IMR-90 (cell line): Measurements from ENCODE around the gene ZDHHC11B. TPM values are rescaled to one million over a fixed set of nuclear protein-coding genes. Genes with fewer than 3 reads are reported as not detected.
"Not testable (repeated sequence)": the region's sequence is repeated elsewhere in the genome, so short reads cannot be mapped to it uniquely, and the experiment has no call there.

Source experiments
- ATAC-seq: fragments of 200-7000 bp; cut with Tn5 transposase; 2 replicates; pipeline ENCODE4 v1.9.1; 2020; ENCODE audit warnings: low read depth, mild to moderate bottlenecking, moderate library complexity
- BruUV-seq: library from RNA; stranded (reverse); fragments of 400-500 nt; replicated peaks from 2 replicates; lab custom pipeline; 2021; lab: Mats Ljungman, UMichigan
- CTCF ChIA-PET: fragments of 300-600 bp; formaldehyde crosslinking; extraction: SDS; loops from one replicate; lab custom pipeline; 2021; ENCODE audit warnings: antibody characterized with exemption; lab: Yijun Ruan, JAX
- POLR2A ChIA-PET: fragments of 300-600 bp; sonication (Branson Sonifier 250); formaldehyde crosslinking; loops from one replicate; lab custom pipeline; 2022; ENCODE audit warnings: antibody characterized with exemption; ENCODE audit not compliant: unreplicated experiment; lab: Charles Lee
- DNase-seq: peaks from one replicate; pipeline ENCODE4 v3.0.0; 2013
- H2AFZ ChIP-seq: replicated peaks from 2 replicates; pipeline ENCODE3; 2013; ENCODE audit warnings: low read length, mild to moderate bottlenecking; ENCODE audit not compliant: poor library complexity
- H2AK5ac ChIP-seq: 2 replicates; pipeline ENCODE4 v1.6.1; 2013; ENCODE audit warnings: low read depth, low read length, inconsistent platforms
- H2AK9ac ChIP-seq: replicated peaks from 2 replicates; pipeline ENCODE3; 2013; ENCODE audit warnings: mild to moderate bottlenecking, low read depth, low read length, moderate library complexity; ENCODE audit not compliant: poor library complexity
- H2BK120ac ChIP-seq: 2 replicates; pipeline ENCODE4 v1.6.1; 2013; ENCODE audit warnings: low read depth, low read length, inconsistent platforms
- H2BK15ac ChIP-seq: 3 replicates; pipeline ENCODE4 v1.6.1; 2013; ENCODE audit warnings: low read depth, low read length, inconsistent platforms
- H2BK20ac ChIP-seq: 2 replicates; pipeline ENCODE4 v1.6.1; 2013; ENCODE audit warnings: low read depth, mild to moderate bottlenecking, inconsistent platforms, low read length, moderate library complexity
- H2BK5ac ChIP-seq: 2 replicates; pipeline ENCODE4 v1.6.1; 2013; ENCODE audit warnings: mild to moderate bottlenecking, low read depth, low read length, inconsistent platforms; ENCODE audit not compliant: poor library complexity, severe bottlenecking
- H3K14ac ChIP-seq: replicated peaks from 2 replicates; pipeline ENCODE4 v1.6.1; 2013; ENCODE audit warnings: low read depth, low read length, inconsistent platforms
- H3K18ac ChIP-seq: 2 replicates; pipeline ENCODE4 v1.6.1; 2013; ENCODE audit warnings: low read depth, low read length, control low read depth
- H3K23ac ChIP-seq: 2 replicates; pipeline ENCODE4 v1.6.1; 2013; ENCODE audit warnings: low read depth, low read length, inconsistent platforms
- H3K27ac ChIP-seq: 2 replicates; pipeline ENCODE4 v1.5.1; 2013; ENCODE audit warnings: mild to moderate bottlenecking, control low read depth, low read length; ENCODE audit not compliant: insufficient read depth
- H3K27me3 ChIP-seq: 2 replicates; pipeline ENCODE4 v1.6.1; 2013; ENCODE audit warnings: low read length; ENCODE audit not compliant: control insufficient read depth, insufficient read depth
- H3K36me3 ChIP-seq: 2 replicates; pipeline ENCODE4 v1.6.1; 2013; ENCODE audit warnings: low read length, mixed read lengths; ENCODE audit not compliant: control insufficient read depth, insufficient read depth
- H3K4ac ChIP-seq: 2 replicates; pipeline ENCODE4 v1.6.1; 2013; ENCODE audit warnings: low read depth, low read length, inconsistent platforms
- H3K4me1 ChIP-seq: 2 replicates; pipeline ENCODE4 v1.6.1; 2013; ENCODE audit warnings: low read length, mixed read lengths; ENCODE audit not compliant: control insufficient read depth, insufficient read depth
- H3K4me2 ChIP-seq: 2 replicates; pipeline ENCODE4 v1.6.1; 2013; ENCODE audit warnings: low read depth, mild to moderate bottlenecking, control low read depth, low read length, moderate library complexity
- H3K4me3 ChIP-seq: 2 replicates; pipeline ENCODE4 v1.5.1; 2013; ENCODE audit warnings: low read depth, mild to moderate bottlenecking, control low read depth, low read length, moderate library complexity; ENCODE audit not compliant: insufficient read depth
- H3K56ac ChIP-seq: 2 replicates; pipeline ENCODE4 v1.6.1; 2013; ENCODE audit warnings: low read length, inconsistent platforms; ENCODE audit not compliant: insufficient read depth; ENCODE audit errors: extremely low read depth
- H3K79me1 ChIP-seq, 2 experiments: 2 replicates each; pipeline ENCODE4 v1.6.1; 2013; ENCODE audit warnings: low read length in 2 of 2, inconsistent platforms in 1 of 2, low read depth in 1 of 2
- H3K9ac ChIP-seq: 2 replicates; pipeline ENCODE4 v1.6.1; 2013; ENCODE audit warnings: low read depth, low read length, control low read depth
- H3K9me1 ChIP-seq: 2 replicates; pipeline ENCODE4 v1.6.1; 2013; ENCODE audit warnings: low read length, inconsistent platforms; ENCODE audit not compliant: insufficient read depth
- H3K9me3 ChIP-seq: 2 replicates; pipeline ENCODE4 v1.6.1; 2013; ENCODE audit warnings: low read length; ENCODE audit not compliant: control insufficient read depth, insufficient read depth
- H4K20me1 ChIP-seq: 2 replicates; pipeline ENCODE4 v1.6.1; 2013; ENCODE audit warnings: low read length, inconsistent platforms; ENCODE audit not compliant: insufficient read depth
- H4K5ac ChIP-seq: 2 replicates; pipeline ENCODE4 v1.6.1; 2013; ENCODE audit warnings: mild to moderate bottlenecking, low read depth, low read length, control low read depth
- H4K8ac ChIP-seq, 2 experiments: 2 replicates each; pipeline ENCODE4 v1.6.1; 2013; ENCODE audit warnings: low read depth in 2 of 2, low read length in 2 of 2, control low read depth in 1 of 2, inconsistent platforms in 1 of 2
- H4K91ac ChIP-seq: 2 replicates; pipeline ENCODE4 v1.6.1; 2013; ENCODE audit warnings: low read depth, low read length, inconsistent platforms; ENCODE audit not compliant: insufficient read depth
- WGBS, 2 experiments: methylation state at CpG; one replicate each; pipeline versions ENCODE4 v1.1.5 to v1.1.7; 2013; ENCODE audit warnings: missing lambda C conversion rate in 2 of 2; ENCODE audit not compliant: insufficient read length in 1 of 2; ENCODE audit errors: extremely low coverage in 2 of 2; 5-methylcytosine and 5-hydroxymethylcytosine counted together
- dilution Hi-C: fragments of 300-500 bp; cut with HindIII; formaldehyde crosslinking; loops from one replicate; pipeline ENCODE4 v1.14.3; 2018; ENCODE audit warnings: low sequenced_read_pairs; ENCODE audit not compliant: unreplicated experiment
- in situ Hi-C: fragments of 300-500 bp; cut with MboI; formaldehyde crosslinking; loops from 3 replicates; pipeline ENCODE4 v1.14.3; 2019; ENCODE audit warnings: low sequenced_read_pairs, inconsistent platforms, mixed read lengths
- intact Hi-C: fragments of 100-400 bp; cut with micrococcal nuclease; formaldehyde crosslinking; loops from 2 replicates; pipeline ENCODE4 v1.10.0; 2022
- polyA plus RNA-seq, 3 experiments: library from polyadenylated mRNA; depleted of rRNA; stranded (reverse); fragments of >200 nt; gene quantifications; 2 replicates each; pipeline ENCODE4 v1.2.3, GENCODE V29; 2012; ENCODE audit warnings: low replicate concordance in 1 of 3
- total RNA-seq: library from RNA; depleted of rRNA; stranded (reverse); fragments of >200 nt; gene quantifications from 2 replicates; pipeline ENCODE4 v1.2.3, GENCODE V29; 2012

The ZDHHC11B gene
- total and polyA plus RNA-seq, 2 of the 4 experiments (the other 2 are of a cell fraction): 0.12 TPM; not detected in 1

- ATAC-seq, H3K27me3 ChIP-seq, H4K20me1 ChIP-seq, POLR2A ChIA-PET, H4K5ac ChIP-seq, H3K4me1 ChIP-seq, H2BK5ac ChIP-seq, H2BK20ac ChIP-seq, H2BK15ac ChIP-seq, H4K8ac ChIP-seq, H3K4ac ChIP-seq, in situ Hi-C loops, H3K4me2 ChIP-seq, H3K18ac ChIP-seq, CTCF ChIA-PET, H2AK9ac ChIP-seq, H3K4me3 ChIP-seq, H3K27ac ChIP-seq, H4K91ac ChIP-seq, H3K14ac ChIP-seq, DNase-seq, H3K9ac ChIP-seq, BruUV-seq, H2AFZ ChIP-seq, H3K79me1 ChIP-seq, H2BK120ac ChIP-seq, H3K9me3 ChIP-seq, H3K23ac ChIP-seq, H3K36me3 ChIP-seq, H3K56ac ChIP-seq, H3K9me1 ChIP-seq, dilution Hi-C loops, intact Hi-C loops, H2AK5ac ChIP-seq: not testable (repeated sequence)
- WGBS, 2 experiments: 73% methylated on average over 7 of the region's 7 CpGs; no CpG with 5 or more reads in 1 of the 2 experiments
Measured at GRCh38 chr5:706127-706526, 78.4 kb downstream of the ZDHHC11B start.

- H3K14ac ChIP-seq, dilution Hi-C loops, H2AK5ac ChIP-seq, H3K4me2 ChIP-seq, H4K20me1 ChIP-seq, H3K56ac ChIP-seq, H2AK9ac ChIP-seq, BruUV-seq, H3K9ac ChIP-seq, H3K36me3 ChIP-seq, CTCF ChIA-PET, H4K91ac ChIP-seq, H4K5ac ChIP-seq, H3K18ac ChIP-seq, H2BK15ac ChIP-seq, H2BK5ac ChIP-seq, H2BK120ac ChIP-seq, H3K79me1 ChIP-seq, H3K9me1 ChIP-seq, H2BK20ac ChIP-seq, H3K23ac ChIP-seq, H2AFZ ChIP-seq, H4K8ac ChIP-seq, POLR2A ChIA-PET, ATAC-seq, H3K9me3 ChIP-seq, H3K4me3 ChIP-seq, H3K4me1 ChIP-seq, H3K4ac ChIP-seq, in situ Hi-C loops, DNase-seq, H3K27me3 ChIP-seq, H3K27ac ChIP-seq: not testable (repeated sequence)
- intact Hi-C loops: loop anchor here (5.0 kb wide), 1 partner anchor 90 kb away; no protein-coding TSS in a partner anchor
- 79% methylated on average over 3 of the region's 21 CpGs; no CpG with 5 or more reads in 1 of the 2 experiments for WGBS, 2 experiments
Measured at GRCh38 chr5:696753-697702, 87.5 kb downstream of the ZDHHC11B start.
